A673 (cell line): ENCODE data around the gene TMPO.

ENCODE experiments used
- EZH2 ChIP-seq: fragments of 200-600 bp; sonication (generic); IDR thresholded peaks from 2 replicates; pipeline ENCODE4 v1.6.1; 2017; ENCODE audit warnings: borderline replicate concordance, low read depth, mild to moderate bottlenecking, mixed read lengths, antibody characterized with exemption, low read length; ENCODE audit not compliant: poor library complexity, severe bottlenecking
- TF ChIP-seq, protein P1 (sequence below): fragments of 300-800, 200-600 bp; sonication (generic); conservative IDR thresholded peaks from 2 replicates; pipeline ENCODE4 v1.5.1; 2017; ENCODE audit warnings: low read depth, mild to moderate bottlenecking, antibody characterized with exemption, low read length, moderate library complexity, mixed read lengths

DNA sequence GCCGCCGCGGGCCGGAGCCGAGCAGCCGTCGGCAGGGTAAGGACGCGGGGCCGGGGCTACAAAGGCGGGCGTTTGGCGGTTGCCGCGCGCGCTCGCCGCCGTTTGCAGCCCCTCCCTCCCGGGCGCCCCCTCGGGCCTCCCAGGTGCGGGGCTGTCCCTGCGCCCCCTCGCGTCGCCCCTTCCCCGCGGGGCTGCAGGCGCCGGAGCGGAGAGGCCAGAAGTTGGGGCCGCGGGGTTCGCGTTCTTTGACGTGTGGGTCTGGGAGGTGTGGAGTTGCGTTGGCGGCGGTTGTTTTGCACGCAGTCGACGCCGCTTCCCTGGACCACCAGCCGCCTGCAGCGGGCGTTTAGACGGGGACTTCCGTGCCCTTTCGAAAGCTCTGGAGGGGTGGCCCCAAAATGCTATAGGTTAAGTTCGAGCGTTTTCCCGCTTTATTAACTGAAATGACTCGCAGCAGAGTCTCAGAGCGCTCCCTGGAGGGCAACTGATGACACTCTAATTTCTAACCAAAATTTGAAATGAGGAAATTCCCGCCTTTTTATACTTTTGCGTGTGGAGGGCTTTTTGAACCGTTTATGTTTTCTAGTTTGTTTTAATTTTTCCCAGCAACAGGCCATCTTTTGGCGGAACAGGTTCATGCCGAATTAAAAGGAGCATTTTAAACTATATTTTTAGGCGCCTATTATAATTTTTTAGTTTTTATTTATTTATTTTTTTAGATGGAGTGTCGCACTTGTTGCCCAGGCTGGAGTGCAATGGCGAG, 902 bp downstream of the TMPO start:
- TF ChIP-seq, protein P1, sequence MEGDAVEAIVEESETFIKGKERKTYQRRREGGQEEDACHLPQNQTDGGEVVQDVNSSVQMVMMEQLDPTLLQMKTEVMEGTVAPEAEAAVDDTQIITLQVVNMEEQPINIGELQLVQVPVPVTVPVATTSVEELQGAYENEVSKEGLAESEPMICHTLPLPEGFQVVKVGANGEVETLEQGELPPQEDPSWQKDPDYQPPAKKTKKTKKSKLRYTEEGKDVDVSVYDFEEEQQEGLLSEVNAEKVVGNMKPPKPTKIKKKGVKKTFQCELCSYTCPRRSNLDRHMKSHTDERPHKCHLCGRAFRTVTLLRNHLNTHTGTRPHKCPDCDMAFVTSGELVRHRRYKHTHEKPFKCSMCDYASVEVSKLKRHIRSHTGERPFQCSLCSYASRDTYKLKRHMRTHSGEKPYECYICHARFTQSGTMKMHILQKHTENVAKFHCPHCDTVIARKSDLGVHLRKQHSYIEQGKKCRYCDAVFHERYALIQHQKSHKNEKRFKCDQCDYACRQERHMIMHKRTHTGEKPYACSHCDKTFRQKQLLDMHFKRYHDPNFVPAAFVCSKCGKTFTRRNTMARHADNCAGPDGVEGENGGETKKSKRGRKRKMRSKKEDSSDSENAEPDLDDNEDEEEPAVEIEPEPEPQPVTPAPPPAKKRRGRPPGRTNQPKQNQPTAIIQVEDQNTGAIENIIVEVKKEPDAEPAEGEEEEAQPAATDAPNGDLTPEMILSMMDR, result peak; percentile 73
- no peak for TF ChIP-seq EZH2
